PC-3 (cell line): ENCODE data around the gene FGF4.

Experiments
- CTCF ChIP-seq: fragments of 300-600 bp; sonication (generic); conservative IDR thresholded peaks from 2 replicates; pipeline ENCODE4 v1.5.1; 2017; ENCODE audit warnings: antibody characterized with exemption, low read depth, mild to moderate bottlenecking, low read length
- EZH2 ChIP-seq: fragments of 300-600 bp; sonication (generic); IDR thresholded peaks from one replicate; pipeline ENCODE4 v1.6.1; 2017; ENCODE audit warnings: antibody characterized with exemption, mild to moderate bottlenecking, low read length; ENCODE audit not compliant: unreplicated experiment
- EZH2phosphoT487 ChIP-seq: fragments of 300-600 bp; sonication (generic); IDR thresholded peaks from 2 replicates; pipeline ENCODE4 v1.6.1; 2018; ENCODE audit warnings: mild to moderate bottlenecking, antibody characterized with exemption, low read length, borderline replicate concordance

GRCh38 chr11:69744435-69744834, 30.7 kb downstream of the FGF4 start:
- no peak for TF ChIP-seq CTCF
- no peak for TF ChIP-seq EZH2
- no peak for TF ChIP-seq EZH2phosphoT487
